NCI-H2171 (cell line): ENCODE results near the gene BICRAL.
"Not testable (repeated sequence)": the region's sequence is repeated elsewhere in the genome, so short reads cannot be mapped to it uniquely, and the experiment has no call there.

Experiments
- DNase-seq: peaks from one replicate; lab custom pipeline; 2025; lab: John Stamatoyannopoulos, UW

BICRAL gene

GRCh38 chr6:42841844-42842584, 60.2 kb downstream of the BICRAL start:
- no peak for DNase-seq

- no peak for DNase-seq
These were observed 63.5 kb downstream of the BICRAL start for GRCh38 chr6:42845327-42845694.

GRCh38 chr6:42846505-42846904, 64.7 kb downstream of the BICRAL start:
- DNase-seq: no peak

- no peak for DNase-seq
These were observed 66.8 kb downstream of the BICRAL start for GRCh38 chr6:42848700-42849099.

GRCh38 chr6:42851599-42851998, 69.7 kb downstream of the BICRAL start:
- no peak for DNase-seq

- no peak for DNase-seq
These were observed 78.2 kb downstream of the BICRAL start for GRCh38 chr6:42860036-42860435.

GRCh38 chr6:42860481-42860880, 78.6 kb downstream of the BICRAL start:
- DNase-seq: no peak

GRCh38 chr6:42864602-42865001, 82.8 kb downstream of the BICRAL start:
- DNase-seq: no peak

GRCh38 chr6:42870145-42870936, 88.5 kb downstream of the BICRAL start:
- DNase-seq: no peak

- no peak for DNase-seq
These were observed 89.9 kb downstream of the BICRAL start for GRCh38 chr6:42871711-42872110.

- no peak for DNase-seq
These were observed 91.5 kb downstream of the BICRAL start for GRCh38 chr6:42873313-42873712.

GRCh38 chr6:42877695-42878094, 95.8 kb downstream of the BICRAL start:
- DNase-seq: no peak

- DNase-seq: peak; percentile 80
These were observed 97.8 kb downstream of the BICRAL start, which contains the start of gene RPL7L1 for GRCh38 chr6:42879372-42880239. Gene RPL7L1 (plus strand): TSS chr6:42879616. CDS start chr6:42879911, 295 bp downstream.

- not testable (repeated sequence) for DNase-seq
These were observed 98.5 kb downstream of the BICRAL start for GRCh38 chr6:42880240-42880817.

- not testable (repeated sequence) for DNase-seq
These were observed 99.0 kb downstream of the BICRAL start for GRCh38 chr6:42880871-42881270.

- no peak for DNase-seq
These were observed 103.8 kb downstream of the BICRAL start for GRCh38 chr6:42885702-42886101.

GRCh38 chr6:42888201-42888600, 106.3 kb downstream of the BICRAL start:
- not testable (repeated sequence) for DNase-seq

- DNase-seq: no peak
These were observed 108.0 kb downstream of the BICRAL start for GRCh38 chr6:42889815-42890214.

- DNase-seq: peak; percentile 77
These were observed 108.7 kb downstream of the BICRAL start for GRCh38 chr6:42890311-42891198.

- no peak for DNase-seq
These were observed 109.4 kb downstream of the BICRAL start for GRCh38 chr6:42891199-42891722.
